ENCODE data around the gene VPREB1. TPM values are rescaled to one million over a fixed set of nuclear protein-coding genes. Genes with fewer than 3 reads are reported as not detected.
"Not testable (repeated sequence)": the region's sequence is repeated elsewhere in the genome, so short reads cannot be mapped to it uniquely, and the experiment has no call there.

Gene VPREB1
- total RNA-seq, 1 donor from 2014 or later: not detected

DNA sequence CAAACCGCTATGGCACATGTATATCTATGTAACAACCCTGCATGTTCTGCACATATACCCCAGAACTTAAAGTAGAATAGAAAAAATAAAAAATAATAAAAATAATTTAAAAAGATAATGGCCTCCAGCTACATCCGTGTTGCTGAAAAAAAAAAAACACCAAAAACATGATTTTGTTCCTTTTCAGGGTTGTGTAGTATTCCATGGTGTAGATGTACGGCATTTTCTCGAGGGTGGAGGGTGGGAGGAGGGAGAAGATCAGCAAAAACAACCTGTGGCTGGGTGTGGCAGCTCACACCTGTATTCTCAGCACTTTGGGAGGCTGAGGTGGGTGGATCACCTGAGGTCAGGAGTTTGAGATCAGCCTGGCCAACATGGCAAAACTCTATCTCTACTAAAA is 16.0 kb downstream of the VPREB1 start:
- H4K20me1 ChIP-seq (ENCODE audit: insufficient read depth, low read length); H3K79me2 ChIP-seq (ENCODE audit: insufficient read depth, low read length); H3K9me3 ChIP-seq (ENCODE audit: insufficient read depth, low read depth, low read length); FAIRE-seq; DNase-seq (ENCODE audit: low read depth); H3K4me1 ChIP-seq (ENCODE audit: insufficient read depth, low read length); H2AFZ ChIP-seq (ENCODE audit: low read depth, low read length); H3K4me1 Mint-ChIP-seq (ENCODE audit: low read depth, unreplicated experiment); H3K27ac Mint-ChIP-seq (ENCODE audit: unreplicated experiment); H3K4me3 ChIP-seq (ENCODE audit: insufficient read depth, low read depth, low read length); H3K27ac ChIP-seq (ENCODE audit: low read depth, low read length); H3K9ac ChIP-seq (ENCODE audit: low read length); H3K27me3 ChIP-seq (ENCODE audit: insufficient read depth, low read length); H3K9me3 Mint-ChIP-seq (ENCODE audit: unreplicated experiment); H3K36me3 Mint-ChIP-seq (ENCODE audit: low read depth, unreplicated experiment); H3K4me3 Mint-ChIP-seq (ENCODE audit: unreplicated experiment); H3K36me3 ChIP-seq (ENCODE audit: insufficient read depth, low read length); H3K4me2 ChIP-seq (ENCODE audit: low read length): not testable (repeated sequence)
- peaks cover 24% of the 10 kb centered on the region for H3K27me3 Mint-ChIP-seq (ENCODE audit: low read depth, unreplicated experiment)

DNA sequence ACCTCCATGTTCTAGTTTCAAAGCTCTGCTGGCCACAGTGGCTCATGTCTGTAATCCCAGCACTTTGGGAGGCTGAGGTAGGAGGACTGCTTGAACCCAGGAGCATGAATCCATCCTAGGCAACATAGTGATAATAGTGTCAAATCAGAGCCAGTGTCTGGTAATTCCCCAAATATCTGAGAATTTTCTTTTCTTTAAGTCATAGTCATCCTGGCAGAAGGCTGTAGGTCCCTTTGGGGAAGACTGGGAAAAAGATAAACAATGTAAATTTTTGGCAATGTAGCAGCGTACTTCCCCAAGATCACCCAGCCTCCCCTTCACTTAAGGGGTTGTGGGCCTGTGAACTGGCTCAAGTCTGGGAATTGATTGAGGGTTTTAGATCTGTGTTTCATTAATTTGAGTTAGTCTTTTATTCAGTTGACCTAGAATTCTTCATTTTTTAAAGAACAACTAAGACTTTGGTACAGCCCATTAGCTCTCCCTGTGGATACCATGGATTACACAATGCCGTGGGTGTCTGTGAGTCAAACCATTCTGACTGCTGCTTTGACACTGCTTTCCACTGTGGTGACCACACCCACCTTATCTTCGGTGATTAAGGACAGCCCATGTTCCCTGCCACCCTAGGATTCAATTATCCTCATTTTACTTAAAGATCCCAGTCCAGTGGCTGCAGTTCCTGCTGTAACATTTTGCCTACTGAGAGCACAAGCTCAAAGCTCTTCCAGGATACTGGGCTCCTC is 17.9 kb downstream of the VPREB1 start:
- H3K4me2 ChIP-seq (ENCODE audit: low read length); H3K4me3 ChIP-seq (ENCODE audit: insufficient read depth, low read depth, low read length); H3K27me3 ChIP-seq (ENCODE audit: insufficient read depth, low read length); H2AFZ ChIP-seq (ENCODE audit: low read depth, low read length); H3K79me2 ChIP-seq (ENCODE audit: insufficient read depth, low read length); H3K9ac ChIP-seq (ENCODE audit: low read length); H3K36me3 ChIP-seq (ENCODE audit: insufficient read depth, low read length); FAIRE-seq; H3K27ac ChIP-seq (ENCODE audit: low read depth, low read length); H4K20me1 ChIP-seq (ENCODE audit: insufficient read depth, low read length); H3K9me3 ChIP-seq (ENCODE audit: insufficient read depth, low read depth, low read length); H3K9me3 Mint-ChIP-seq (ENCODE audit: unreplicated experiment); H3K27ac Mint-ChIP-seq (ENCODE audit: unreplicated experiment); H3K36me3 Mint-ChIP-seq (ENCODE audit: low read depth, unreplicated experiment); H3K4me1 ChIP-seq (ENCODE audit: insufficient read depth, low read length); H3K4me3 Mint-ChIP-seq (ENCODE audit: unreplicated experiment); H3K4me1 Mint-ChIP-seq (ENCODE audit: low read depth, unreplicated experiment): not testable (repeated sequence)
- H3K27me3 Mint-ChIP-seq (ENCODE audit: low read depth, unreplicated experiment): peaks cover 13% of the 10 kb centered on the region
- peak; percentile 75 for DNase-seq (ENCODE audit: low read depth)

DNA sequence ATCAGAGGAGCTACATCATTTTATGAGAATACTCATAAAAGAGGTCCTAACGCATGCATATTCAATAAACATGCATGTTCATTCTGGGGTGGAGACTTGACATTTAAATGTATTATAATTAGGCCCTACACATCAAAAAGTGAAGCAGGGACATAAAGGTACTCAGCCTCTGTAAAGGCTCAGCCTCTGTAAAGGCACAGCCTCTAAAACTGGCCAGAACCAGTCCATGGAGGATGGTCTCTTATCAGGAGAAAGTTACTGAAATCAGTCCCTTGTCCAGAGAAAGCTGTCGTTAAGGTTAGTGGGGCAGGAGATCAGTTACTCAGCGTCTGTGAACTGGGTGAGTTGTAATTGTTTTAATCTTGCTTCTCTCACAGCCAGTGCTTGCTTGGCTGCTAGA is 19.2 kb downstream of the VPREB1 start:
- not testable (repeated sequence) for H2AFZ ChIP-seq (ENCODE audit: low read depth, low read length); H3K79me2 ChIP-seq (ENCODE audit: insufficient read depth, low read length); H3K4me1 ChIP-seq (ENCODE audit: insufficient read depth, low read length); H3K9ac ChIP-seq (ENCODE audit: low read length); H3K4me3 Mint-ChIP-seq (ENCODE audit: unreplicated experiment); H3K27ac ChIP-seq (ENCODE audit: low read depth, low read length); H3K36me3 ChIP-seq (ENCODE audit: insufficient read depth, low read length); H3K9me3 Mint-ChIP-seq (ENCODE audit: unreplicated experiment); H3K4me1 Mint-ChIP-seq (ENCODE audit: low read depth, unreplicated experiment); H3K27me3 Mint-ChIP-seq (ENCODE audit: low read depth, unreplicated experiment); H3K4me3 ChIP-seq (ENCODE audit: insufficient read depth, low read depth, low read length); FAIRE-seq; H3K4me2 ChIP-seq (ENCODE audit: low read length); DNase-seq (ENCODE audit: low read depth); H3K27me3 ChIP-seq (ENCODE audit: insufficient read depth, low read length); H3K27ac Mint-ChIP-seq (ENCODE audit: unreplicated experiment); H4K20me1 ChIP-seq (ENCODE audit: insufficient read depth, low read length); H3K9me3 ChIP-seq (ENCODE audit: insufficient read depth, low read depth, low read length); H3K36me3 Mint-ChIP-seq (ENCODE audit: low read depth, unreplicated experiment)

DNA sequence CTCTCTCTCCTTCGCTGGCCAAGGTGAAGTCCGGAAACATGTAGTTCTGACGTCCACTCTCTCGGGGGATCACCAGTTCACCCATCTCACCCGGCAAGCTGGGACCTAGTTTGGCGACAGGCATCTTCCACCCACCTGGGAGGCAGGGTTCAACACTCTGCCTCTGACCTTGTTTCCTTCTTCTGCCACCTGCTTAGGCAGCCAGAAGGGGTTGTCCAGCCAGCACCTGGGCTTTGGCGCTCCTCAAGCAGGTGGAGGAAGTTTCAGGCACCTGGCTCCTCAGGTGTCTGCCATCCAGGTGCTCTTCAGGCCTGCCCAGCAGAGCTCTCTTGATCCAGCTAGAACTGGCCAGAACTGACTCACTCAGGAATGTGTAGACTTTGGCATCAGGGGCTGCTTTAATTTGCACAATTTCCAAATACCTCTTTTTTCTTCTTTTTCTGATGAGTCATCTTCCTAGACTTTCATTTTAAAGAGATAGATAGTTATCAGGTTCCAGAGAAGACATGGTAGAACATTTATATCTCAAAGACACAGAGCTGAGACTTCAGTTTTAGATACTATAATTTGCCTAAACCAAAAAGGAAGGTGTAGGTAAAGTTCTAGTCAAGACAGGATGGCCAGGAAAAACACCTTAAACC is 25.6 kb downstream of the VPREB1 start:
- H3K27ac ChIP-seq (ENCODE audit: low read depth, low read length); H3K36me3 Mint-ChIP-seq (ENCODE audit: low read depth, unreplicated experiment); H3K27me3 ChIP-seq (ENCODE audit: insufficient read depth, low read length); H3K4me2 ChIP-seq (ENCODE audit: low read length); H3K36me3 ChIP-seq (ENCODE audit: insufficient read depth, low read length); H3K4me3 ChIP-seq (ENCODE audit: insufficient read depth, low read depth, low read length); H3K4me1 ChIP-seq (ENCODE audit: insufficient read depth, low read length); H2AFZ ChIP-seq (ENCODE audit: low read depth, low read length); H3K79me2 ChIP-seq (ENCODE audit: insufficient read depth, low read length); H3K4me1 Mint-ChIP-seq (ENCODE audit: low read depth, unreplicated experiment); H3K9me3 ChIP-seq (ENCODE audit: insufficient read depth, low read depth, low read length); H3K27me3 Mint-ChIP-seq (ENCODE audit: low read depth, unreplicated experiment); H4K20me1 ChIP-seq (ENCODE audit: insufficient read depth, low read length); DNase-seq (ENCODE audit: low read depth); H3K4me3 Mint-ChIP-seq (ENCODE audit: unreplicated experiment); H3K9me3 Mint-ChIP-seq (ENCODE audit: unreplicated experiment); H3K9ac ChIP-seq (ENCODE audit: low read length); FAIRE-seq: not testable (repeated sequence)
- H3K27ac Mint-ChIP-seq (ENCODE audit: unreplicated experiment): peak overlapping the region; percentile 18

DNA sequence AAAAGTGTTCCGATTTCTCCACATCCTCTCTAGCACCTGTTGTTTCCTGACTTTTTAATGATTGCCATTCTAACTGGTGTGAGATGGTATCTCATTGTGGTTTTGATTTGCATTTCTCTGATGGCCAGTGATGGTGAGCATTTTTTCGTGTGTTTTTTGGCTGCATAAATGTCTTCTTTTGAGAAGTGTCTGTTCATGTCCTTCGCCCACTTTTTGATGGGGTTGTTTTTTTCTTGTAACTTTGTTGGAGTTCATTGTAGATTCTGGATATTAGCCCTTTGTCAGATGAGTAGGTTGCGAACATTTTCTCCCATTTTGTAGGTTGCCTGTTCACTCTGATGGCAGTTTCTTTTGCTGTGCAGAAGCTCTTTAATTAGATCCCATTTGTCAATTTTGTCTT is 32.8 kb downstream of the VPREB1 start:
- H3K36me3 Mint-ChIP-seq (ENCODE audit: low read depth, unreplicated experiment); DNase-seq (ENCODE audit: low read depth); H3K36me3 ChIP-seq (ENCODE audit: insufficient read depth, low read length); H3K9ac ChIP-seq (ENCODE audit: low read length); H3K27me3 ChIP-seq (ENCODE audit: insufficient read depth, low read length); H3K79me2 ChIP-seq (ENCODE audit: insufficient read depth, low read length); H3K27me3 Mint-ChIP-seq (ENCODE audit: low read depth, unreplicated experiment); H3K4me1 Mint-ChIP-seq (ENCODE audit: low read depth, unreplicated experiment); H3K9me3 ChIP-seq (ENCODE audit: insufficient read depth, low read depth, low read length); H3K4me3 Mint-ChIP-seq (ENCODE audit: unreplicated experiment); H2AFZ ChIP-seq (ENCODE audit: low read depth, low read length); H3K4me3 ChIP-seq (ENCODE audit: insufficient read depth, low read depth, low read length); FAIRE-seq; H3K9me3 Mint-ChIP-seq (ENCODE audit: unreplicated experiment); H4K20me1 ChIP-seq (ENCODE audit: insufficient read depth, low read length); H3K27ac ChIP-seq (ENCODE audit: low read depth, low read length); H3K27ac Mint-ChIP-seq (ENCODE audit: unreplicated experiment); H3K4me2 ChIP-seq (ENCODE audit: low read length); H3K4me1 ChIP-seq (ENCODE audit: insufficient read depth, low read length): not testable (repeated sequence)
